ENCODE data around the gene USP3.

DNA sequence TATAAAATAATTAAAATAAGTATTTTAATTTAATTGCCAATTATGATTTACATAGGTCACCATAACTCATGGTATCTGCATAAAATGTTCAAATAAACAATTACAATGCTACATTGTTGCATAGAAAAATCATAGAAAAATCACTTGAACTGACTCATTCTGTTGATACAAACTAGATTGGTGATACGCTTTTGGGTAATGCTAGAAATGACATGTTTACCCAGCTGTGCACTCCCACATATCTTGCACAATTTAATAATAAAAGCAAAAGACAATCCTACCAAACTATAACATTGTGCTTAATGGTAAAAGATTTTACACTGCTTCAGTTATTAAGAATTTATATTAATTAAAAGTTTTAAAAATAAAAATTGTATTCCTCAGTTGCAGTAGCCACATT lies 47.0 kb downstream of the USP3 start:
- TF ChIP-seq POLR2A (IDR thresholded peaks at IDR 0.05), result no peak
- TF ChIP-seq, protein P1, sequence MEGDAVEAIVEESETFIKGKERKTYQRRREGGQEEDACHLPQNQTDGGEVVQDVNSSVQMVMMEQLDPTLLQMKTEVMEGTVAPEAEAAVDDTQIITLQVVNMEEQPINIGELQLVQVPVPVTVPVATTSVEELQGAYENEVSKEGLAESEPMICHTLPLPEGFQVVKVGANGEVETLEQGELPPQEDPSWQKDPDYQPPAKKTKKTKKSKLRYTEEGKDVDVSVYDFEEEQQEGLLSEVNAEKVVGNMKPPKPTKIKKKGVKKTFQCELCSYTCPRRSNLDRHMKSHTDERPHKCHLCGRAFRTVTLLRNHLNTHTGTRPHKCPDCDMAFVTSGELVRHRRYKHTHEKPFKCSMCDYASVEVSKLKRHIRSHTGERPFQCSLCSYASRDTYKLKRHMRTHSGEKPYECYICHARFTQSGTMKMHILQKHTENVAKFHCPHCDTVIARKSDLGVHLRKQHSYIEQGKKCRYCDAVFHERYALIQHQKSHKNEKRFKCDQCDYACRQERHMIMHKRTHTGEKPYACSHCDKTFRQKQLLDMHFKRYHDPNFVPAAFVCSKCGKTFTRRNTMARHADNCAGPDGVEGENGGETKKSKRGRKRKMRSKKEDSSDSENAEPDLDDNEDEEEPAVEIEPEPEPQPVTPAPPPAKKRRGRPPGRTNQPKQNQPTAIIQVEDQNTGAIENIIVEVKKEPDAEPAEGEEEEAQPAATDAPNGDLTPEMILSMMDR (IDR thresholded peaks at IDR 0.05 in 8 of 11, conservative IDR thresholded peaks at IDR 0.05 in 3 of 11), result no peak
